Measurements from ENCODE around the gene SERPINE1. TPM values are rescaled to one million over a fixed set of nuclear protein-coding genes. Genes with fewer than 3 reads are reported as not detected.

Gene SERPINE1
- total and polyA plus RNA-seq, 2 of the 13 experiments (the other 11 are each of a cell fraction or from before 2014, with no cell fraction given) = 21.2 to 1,576 TPM

DNA sequence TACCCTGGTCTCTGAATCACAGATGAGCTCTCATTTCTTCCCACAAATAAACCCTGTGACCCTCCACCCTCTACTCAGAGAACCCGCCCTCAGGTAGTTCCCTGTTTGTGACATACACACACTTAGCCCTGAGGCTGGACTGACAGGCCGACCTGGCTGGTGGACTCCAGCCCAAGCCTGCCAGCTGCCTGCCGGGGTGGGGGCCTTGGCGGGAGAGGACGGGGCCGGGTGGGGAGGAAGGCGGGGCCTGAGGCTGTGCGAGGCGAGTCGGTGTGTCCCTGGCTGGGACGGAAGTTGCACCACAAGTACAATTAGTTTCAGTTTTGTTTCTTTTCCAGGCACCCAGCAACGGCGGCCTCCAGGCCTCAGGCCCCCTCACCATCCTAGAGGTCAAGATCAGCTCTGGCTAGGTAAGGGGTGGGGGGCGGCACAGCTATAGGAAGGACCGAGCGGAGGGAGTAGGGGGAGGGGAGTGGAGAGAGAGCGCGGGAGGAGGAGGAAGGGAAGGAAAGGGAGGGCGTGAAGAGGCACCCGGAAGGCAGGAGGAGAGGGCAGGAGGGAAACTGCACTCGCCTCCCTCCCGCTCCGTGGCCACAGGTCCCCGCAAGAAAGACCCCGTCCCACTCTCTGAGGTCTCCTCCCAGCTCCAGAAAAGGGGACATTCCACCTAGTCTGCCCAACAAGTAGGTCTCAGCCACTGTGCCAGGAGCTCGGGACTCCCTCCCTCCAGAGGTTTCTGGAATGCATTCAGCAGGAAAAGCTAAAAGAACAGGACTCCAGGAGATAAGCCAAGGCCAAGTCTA is 41.5 kb upstream of the SERPINE1 start, which contains the start of gene TRIM56 (continued):
- TF ChIP-seq, protein P1, sequence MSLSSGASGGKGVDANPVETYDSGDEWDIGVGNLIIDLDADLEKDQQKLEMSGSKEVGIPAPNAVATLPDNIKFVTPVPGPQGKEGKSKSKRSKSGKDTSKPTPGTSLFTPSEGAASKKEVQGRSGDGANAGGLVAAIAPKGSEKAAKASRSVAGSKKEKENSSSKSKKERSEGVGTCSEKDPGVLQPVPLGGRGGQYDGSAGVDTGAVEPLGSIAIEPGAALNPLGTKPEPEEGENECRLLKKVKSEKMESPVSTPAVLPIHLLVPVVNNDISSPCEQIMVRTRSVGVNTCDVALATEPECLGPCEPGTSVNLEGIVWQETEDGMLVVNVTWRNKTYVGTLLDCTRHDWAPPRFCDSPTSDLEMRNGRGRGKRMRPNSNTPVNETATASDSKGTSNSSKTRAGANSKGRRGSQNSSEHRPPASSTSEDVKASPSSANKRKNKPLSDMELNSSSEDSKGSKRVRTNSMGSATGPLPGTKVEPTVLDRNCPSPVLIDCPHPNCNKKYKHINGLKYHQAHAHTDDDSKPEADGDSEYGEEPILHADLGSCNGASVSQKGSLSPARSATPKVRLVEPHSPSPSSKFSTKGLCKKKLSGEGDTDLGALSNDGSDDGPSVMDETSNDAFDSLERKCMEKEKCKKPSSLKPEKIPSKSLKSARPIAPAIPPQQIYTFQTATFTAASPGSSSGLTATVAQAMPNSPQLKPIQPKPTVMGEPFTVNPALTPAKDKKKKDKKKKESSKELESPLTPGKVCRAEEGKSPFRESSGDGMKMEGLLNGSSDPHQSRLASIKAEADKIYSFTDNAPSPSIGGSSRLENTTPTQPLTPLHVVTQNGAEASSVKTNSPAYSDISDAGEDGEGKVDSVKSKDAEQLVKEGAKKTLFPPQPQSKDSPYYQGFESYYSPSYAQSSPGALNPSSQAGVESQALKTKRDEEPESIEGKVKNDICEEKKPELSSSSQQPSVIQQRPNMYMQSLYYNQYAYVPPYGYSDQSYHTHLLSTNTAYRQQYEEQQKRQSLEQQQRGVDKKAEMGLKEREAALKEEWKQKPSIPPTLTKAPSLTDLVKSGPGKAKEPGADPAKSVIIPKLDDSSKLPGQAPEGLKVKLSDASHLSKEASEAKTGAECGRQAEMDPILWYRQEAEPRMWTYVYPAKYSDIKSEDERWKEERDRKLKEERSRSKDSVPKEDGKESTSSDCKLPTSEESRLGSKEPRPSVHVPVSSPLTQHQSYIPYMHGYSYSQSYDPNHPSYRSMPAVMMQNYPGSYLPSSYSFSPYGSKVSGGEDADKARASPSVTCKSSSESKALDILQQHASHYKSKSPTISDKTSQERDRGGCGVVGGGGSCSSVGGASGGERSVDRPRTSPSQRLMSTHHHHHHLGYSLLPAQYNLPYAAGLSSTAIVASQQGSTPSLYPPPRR (CRISPR knock-in tag; IDR thresholded peaks at IDR 0.05; ENCODE audit: borderline replicate concordance) = no peak
- TF ChIP-seq, protein P2, sequence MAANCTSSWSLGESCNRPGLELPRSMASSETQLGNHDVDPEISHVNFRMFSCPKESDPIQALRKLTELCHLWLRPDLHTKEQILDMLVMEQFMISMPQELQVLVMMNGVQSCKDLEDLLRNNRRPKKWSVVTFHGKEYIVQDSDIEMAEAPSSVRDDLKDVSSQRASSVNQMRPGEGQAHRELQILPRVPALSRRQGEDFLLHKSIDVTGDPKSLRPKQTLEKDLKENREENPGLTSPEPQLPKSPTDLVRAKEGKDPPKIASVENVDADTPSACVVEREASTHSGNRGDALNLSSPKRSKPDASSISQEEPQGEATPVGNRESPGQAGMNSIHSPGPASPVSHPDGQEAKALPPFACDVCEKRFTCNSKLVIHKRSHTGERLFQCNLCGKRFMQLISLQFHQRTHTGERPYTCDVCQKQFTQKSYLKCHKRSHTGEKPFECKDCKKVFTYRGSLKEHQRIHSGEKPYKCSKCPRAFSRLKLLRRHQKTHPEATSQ (CRISPR knock-in tag; IDR thresholded peaks at IDR 0.05; ENCODE audit: borderline replicate concordance) = no peak
- TF ChIP-seq, protein P3, sequence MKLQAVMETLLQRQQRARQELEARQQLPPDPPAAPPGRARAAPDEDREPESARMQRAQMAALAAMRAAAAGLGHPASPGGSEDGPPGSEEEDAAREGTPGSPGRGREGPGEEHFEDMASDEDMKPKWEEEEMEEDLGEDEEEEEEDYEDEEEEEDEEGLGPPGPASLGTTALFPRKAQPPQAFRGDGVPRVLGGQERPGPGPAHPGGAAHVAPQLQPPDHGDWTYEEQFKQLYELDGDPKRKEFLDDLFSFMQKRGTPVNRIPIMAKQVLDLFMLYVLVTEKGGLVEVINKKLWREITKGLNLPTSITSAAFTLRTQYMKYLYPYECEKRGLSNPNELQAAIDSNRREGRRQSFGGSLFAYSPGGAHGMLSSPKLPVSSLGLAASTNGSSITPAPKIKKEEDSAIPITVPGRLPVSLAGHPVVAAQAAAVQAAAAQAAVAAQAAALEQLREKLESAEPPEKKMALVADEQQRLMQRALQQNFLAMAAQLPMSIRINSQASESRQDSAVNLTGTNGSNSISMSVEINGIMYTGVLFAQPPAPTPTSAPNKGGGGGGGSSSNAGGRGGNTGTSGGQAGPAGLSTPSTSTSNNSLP (IDR thresholded peaks at IDR 0.05; ENCODE audit: low read depth, low read length) = no peak
- TF ChIP-seq, protein P4, sequence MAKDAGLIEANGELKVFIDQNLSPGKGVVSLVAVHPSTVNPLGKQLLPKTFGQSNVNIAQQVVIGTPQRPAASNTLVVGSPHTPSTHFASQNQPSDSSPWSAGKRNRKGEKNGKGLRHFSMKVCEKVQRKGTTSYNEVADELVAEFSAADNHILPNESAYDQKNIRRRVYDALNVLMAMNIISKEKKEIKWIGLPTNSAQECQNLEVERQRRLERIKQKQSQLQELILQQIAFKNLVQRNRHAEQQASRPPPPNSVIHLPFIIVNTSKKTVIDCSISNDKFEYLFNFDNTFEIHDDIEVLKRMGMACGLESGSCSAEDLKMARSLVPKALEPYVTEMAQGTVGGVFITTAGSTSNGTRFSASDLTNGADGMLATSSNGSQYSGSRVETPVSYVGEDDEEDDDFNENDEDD (CRISPR knock-in tag; IDR thresholded peaks at IDR 0.05; ENCODE audit: borderline replicate concordance) = peak; percentile 69; the same call in 1 of the 2 replicates
- no peak for TF ChIP-seq EED (CRISPR knock-in tag; IDR thresholded peaks at IDR 0.05)

Data from HepG2 (cell line).